Measurements from ENCODE around the gene KIF3A.

Gene KIF3A

GRCh38 chr5:132664696-132665209, 72.6 kb downstream of the KIF3A start:
- DNase-seq (ENCODE audit: extremely low read depth, low read depth): no peak
- no peak for TF ChIP-seq CTCF (IDR thresholded peaks at IDR 0.05; ENCODE audit: low read depth, low read length)

- no peak for DNase-seq (ENCODE audit: extremely low read depth, low read depth)
- no peak for TF ChIP-seq CTCF (IDR thresholded peaks at IDR 0.05; ENCODE audit: low read depth, low read length)
These were observed 73.3 kb downstream of the KIF3A start for GRCh38 chr5:132663771-132664695.

GRCh38 chr5:132662925-132663770, 74.2 kb downstream of the KIF3A start:
- DNase-seq (ENCODE audit: extremely low read depth, low read depth): no peak
- TF ChIP-seq CTCF (IDR thresholded peaks at IDR 0.05; ENCODE audit: low read depth, low read length): no peak

DNA sequence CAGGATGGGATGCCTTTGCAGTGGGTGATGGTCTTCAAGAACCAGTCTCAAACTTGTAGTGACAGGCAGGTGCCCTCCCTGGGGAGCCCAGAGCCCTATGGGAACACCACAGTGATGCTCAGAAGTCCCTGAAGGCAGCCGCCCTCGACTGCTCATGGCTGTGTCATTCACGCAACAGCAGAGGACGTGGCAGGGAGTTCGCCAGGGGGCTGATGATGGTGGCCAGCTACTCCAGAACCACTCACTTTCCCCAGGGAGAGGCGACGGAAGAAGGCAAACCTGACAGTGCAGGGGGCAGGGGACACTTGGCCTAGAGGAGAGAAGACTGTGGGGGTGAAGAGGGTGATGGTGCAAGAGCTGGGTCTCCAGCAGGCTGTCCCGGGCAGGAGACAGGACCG, 75.3 kb downstream of the KIF3A start:
- no peak for DNase-seq (ENCODE audit: extremely low read depth, low read depth)
- TF ChIP-seq CTCF (IDR thresholded peaks at IDR 0.05; ENCODE audit: low read depth, low read length): no peak

DNA sequence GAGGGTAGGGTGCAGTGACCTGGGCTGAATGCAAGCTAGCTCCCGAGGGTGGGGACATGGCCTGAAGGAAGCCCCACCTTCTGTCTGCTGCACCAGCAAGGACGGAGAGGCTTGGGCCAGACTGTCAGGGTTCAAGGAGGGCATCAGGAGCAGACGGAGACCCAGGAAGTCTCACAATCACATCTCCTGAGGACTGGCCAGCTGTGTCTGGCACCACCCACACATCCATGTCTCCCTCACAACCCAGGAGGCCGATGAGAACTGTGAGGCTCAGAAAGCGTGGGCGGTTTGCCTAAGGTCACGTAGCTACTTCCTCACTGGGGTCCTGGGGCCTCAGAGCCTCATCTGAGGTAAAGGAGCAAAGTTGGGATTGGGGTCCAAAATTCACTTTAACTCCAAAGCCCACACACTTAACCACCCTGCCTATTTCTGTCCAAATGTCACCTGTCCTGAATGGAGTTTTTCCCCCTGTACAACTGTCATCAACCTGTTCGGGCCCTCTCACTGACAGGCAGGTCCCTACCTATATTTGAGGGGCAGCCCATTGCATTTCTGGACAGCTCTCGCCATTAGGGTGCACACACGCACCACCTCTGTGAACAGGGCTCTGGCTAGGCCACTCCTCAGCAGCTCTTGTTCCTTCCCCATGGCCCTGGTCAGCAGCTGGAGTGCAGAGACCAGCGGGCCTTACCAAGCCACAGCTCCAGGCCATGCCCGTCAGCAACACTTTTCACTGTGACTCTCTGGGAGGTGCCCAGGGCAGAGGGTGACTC, 75.9 kb downstream of the KIF3A start:
- DNase-seq (ENCODE audit: extremely low read depth, low read depth): no peak
- no peak for TF ChIP-seq CTCF (IDR thresholded peaks at IDR 0.05; ENCODE audit: low read depth, low read length)

- TF ChIP-seq CTCF (IDR thresholded peaks at IDR 0.05; ENCODE audit: low read depth, low read length): no peak
- DNase-seq (ENCODE audit: extremely low read depth, low read depth): no peak
These were observed 77.5 kb downstream of the KIF3A start for GRCh38 chr5:132659598-132660493.

All from AG09319 (cell line).